Activated CD8-positive, alpha-beta T cell treated with anti-CD3 and anti-CD28 coated beads for 36 hours (primary cell): ENCODE data around the gene CENPT. TPM values are rescaled to one million over a fixed set of nuclear protein-coding genes. Genes with fewer than 3 reads are reported as not detected.

Experiments used
- ATAC-seq: fragments of 200-7000 bp; cut with Tn5 transposase; one replicate; pipeline ENCODE4 v1.10.0; 2021; ENCODE audit warnings: mild to moderate bottlenecking, moderate library complexity
- CTCF ChIA-PET: fragments of 350-600 bp; sonication (Branson Sonifier 250); formaldehyde crosslinking; loops from one replicate; lab custom pipeline; 2021; ENCODE audit warnings: antibody characterized with exemption; lab: Charles Lee
- POLR2A ChIA-PET: fragments of 350-600 bp; sonication (Branson Sonifier 250); formaldehyde crosslinking; loops from one replicate; lab custom pipeline; 2021; ENCODE audit warnings: antibody characterized with exemption; lab: Charles Lee
- DNase-seq: peaks from one replicate; pipeline ENCODE4 v3.0.0-alpha.2; 2020
- H3K27ac Mint-ChIP-seq: one replicate; pipeline ENCODE4 v1.8.0; 2021; ENCODE audit warnings: mild to moderate bottlenecking, mixed read lengths
- H3K27me3 Mint-ChIP-seq: one replicate; pipeline ENCODE4 v1.8.0; 2021; ENCODE audit warnings: mixed read lengths
- H3K36me3 Mint-ChIP-seq: one replicate; pipeline ENCODE4 v1.8.0; 2021; ENCODE audit warnings: low read depth, mixed read lengths
- H3K4me1 Mint-ChIP-seq: one replicate; pipeline ENCODE4 v1.8.0; 2021; ENCODE audit warnings: low read depth, mixed read lengths
- H3K4me3 Mint-ChIP-seq: one replicate; pipeline ENCODE4 v1.8.0; 2021; ENCODE audit warnings: mild to moderate bottlenecking, moderate library complexity, mixed read lengths
- H3K9me3 Mint-ChIP-seq: one replicate; pipeline ENCODE4 v1.8.0; 2021; ENCODE audit warnings: mixed read lengths
- intact Hi-C: fragments of 100-400 bp; cut with micrococcal nuclease; formaldehyde crosslinking; loops from one replicate; pipeline ENCODE4 v1.10.0; 2022
- total RNA-seq, 2 experiments: library from RNA; stranded (reverse); gene quantifications; one replicate each; pipeline ENCODE4 v1.2.3, GENCODE V29; 2021
- TF ChIP-seq, protein P1 (sequence below): fragments of 200-600 bp; IDR thresholded peaks from one replicate; pipeline ENCODE4 v1.8.0; 2022; ENCODE audit warnings: antibody characterized with exemption, mild to moderate bottlenecking

Gene CENPT
- total RNA-seq, 2 experiments from 2014 or later, result 40.4 to 42.2 TPM

DNA sequence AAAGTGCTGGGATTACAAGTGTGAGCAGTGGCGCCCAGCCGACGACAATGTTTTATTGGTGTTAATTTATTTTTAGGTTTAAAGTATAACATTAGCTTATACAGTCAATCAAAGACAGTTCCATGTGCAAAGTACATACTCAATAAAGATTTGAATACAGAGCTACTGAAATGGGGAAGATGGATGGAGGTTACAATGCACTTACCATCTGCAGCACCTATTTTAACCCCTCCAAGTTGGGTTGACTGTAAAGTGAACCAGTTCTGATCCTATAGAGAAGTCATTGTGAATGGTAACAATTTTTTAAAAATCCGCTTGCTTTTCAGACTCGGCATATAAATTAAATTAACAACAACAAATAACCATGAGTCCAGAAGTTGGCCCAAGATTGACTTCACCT, 44.9 kb upstream of the CENPT start:
- no peaks in the 10 kb centered on the region for H3K36me3 Mint-ChIP-seq
- ATAC-seq (no peak), DNase-seq (no peak)
- H3K4me3 Mint-ChIP-seq, result peak overlapping the region; percentile 79
- ChIA-PET CTCF (interaction anchor here (0.6 to 4.9 kb wide), 9 partner anchors 9 to 149 kb away, joined by 3 to 30 read pairs (median 5); partner anchors contain the start of genes CTRL, NRN1L and PSMB10), POLR2A (interaction anchor here (0.7 to 2.1 kb wide), 7 partner anchors 8 to 48 kb away, joined by 3 to 8 read pairs (median 5); partner anchors contain the start of genes CTRL, NRN1L and PSMB10)
- peak overlapping the region; percentile 80 for H3K27ac Mint-ChIP-seq
- intact Hi-C loops, result no loop called here
- no peaks in the 10 kb centered on the region for H3K9me3 Mint-ChIP-seq
- TF ChIP-seq, protein P1, sequence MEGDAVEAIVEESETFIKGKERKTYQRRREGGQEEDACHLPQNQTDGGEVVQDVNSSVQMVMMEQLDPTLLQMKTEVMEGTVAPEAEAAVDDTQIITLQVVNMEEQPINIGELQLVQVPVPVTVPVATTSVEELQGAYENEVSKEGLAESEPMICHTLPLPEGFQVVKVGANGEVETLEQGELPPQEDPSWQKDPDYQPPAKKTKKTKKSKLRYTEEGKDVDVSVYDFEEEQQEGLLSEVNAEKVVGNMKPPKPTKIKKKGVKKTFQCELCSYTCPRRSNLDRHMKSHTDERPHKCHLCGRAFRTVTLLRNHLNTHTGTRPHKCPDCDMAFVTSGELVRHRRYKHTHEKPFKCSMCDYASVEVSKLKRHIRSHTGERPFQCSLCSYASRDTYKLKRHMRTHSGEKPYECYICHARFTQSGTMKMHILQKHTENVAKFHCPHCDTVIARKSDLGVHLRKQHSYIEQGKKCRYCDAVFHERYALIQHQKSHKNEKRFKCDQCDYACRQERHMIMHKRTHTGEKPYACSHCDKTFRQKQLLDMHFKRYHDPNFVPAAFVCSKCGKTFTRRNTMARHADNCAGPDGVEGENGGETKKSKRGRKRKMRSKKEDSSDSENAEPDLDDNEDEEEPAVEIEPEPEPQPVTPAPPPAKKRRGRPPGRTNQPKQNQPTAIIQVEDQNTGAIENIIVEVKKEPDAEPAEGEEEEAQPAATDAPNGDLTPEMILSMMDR, result no peak
- H3K27me3 Mint-ChIP-seq, result no peaks in the 10 kb centered on the region
- H3K4me1 Mint-ChIP-seq, result peaks cover 24% of the 10 kb centered on the region

GRCh38 chr16:67888331-67888730, 40.8 kb upstream of the CENPT start:
- intact Hi-C loops, result no loop called here
- no peaks in the 10 kb centered on the region for H3K27me3 Mint-ChIP-seq
- peaks cover 7% of the 10 kb centered on the region for H3K4me1 Mint-ChIP-seq
- H3K9me3 Mint-ChIP-seq, result no peaks in the 10 kb centered on the region
- TF ChIP-seq, protein P1, result no peak
- no peak for ATAC-seq
- peaks cover 4% of the 10 kb centered on the region for H3K36me3 Mint-ChIP-seq
- H3K27ac Mint-ChIP-seq, result no peak overlapping the region
- H3K4me3 Mint-ChIP-seq, result no peak overlapping the region
- no peak for DNase-seq
- ChIA-PET CTCF (interaction anchor here (1.3 to 1.6 kb wide), 3 partner anchors 40 to 153 kb away, joined by 4 to 5 read pairs (median 4); no protein-coding TSS in a partner anchor), POLR2A (interaction anchor here (0.5 to 1.2 kb wide), 6 partner anchors 9 to 48 kb away, joined by 3 to 4 read pairs (median 4); partner anchors contain the start of genes CTRL and PSMB10)

DNA sequence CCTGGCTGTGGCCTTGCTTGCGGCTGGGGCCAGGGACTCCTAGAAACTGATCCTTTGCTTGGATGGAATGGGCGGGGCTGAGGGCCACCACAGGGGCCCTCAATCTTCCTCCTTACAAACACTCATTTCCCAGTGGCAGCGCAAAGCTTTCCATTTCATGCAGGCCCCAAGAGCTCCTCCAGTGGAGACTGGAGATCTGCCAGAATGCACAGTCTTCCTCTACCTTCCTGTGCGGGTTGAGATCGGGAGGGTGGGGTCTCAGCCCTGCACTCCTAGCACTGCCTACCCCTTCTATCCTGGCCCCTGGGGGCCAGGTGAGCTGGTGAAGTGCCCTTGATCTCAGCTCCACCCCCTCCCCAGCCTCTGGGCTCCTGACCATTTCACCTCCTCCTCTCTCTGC, 38.9 kb upstream of the CENPT start:
- TF ChIP-seq, protein P1, result no peak
- ATAC-seq (no peak), DNase-seq (no peak)
- H3K4me1 Mint-ChIP-seq, result no peaks in the 10 kb centered on the region
- H3K27me3 Mint-ChIP-seq, result no peaks in the 10 kb centered on the region
- intact Hi-C loops, result no loop called here
- CTCF ChIA-PET, result interaction anchor here (0.7 to 6.3 kb wide), 6 partner anchors 10 to 365 kb away, joined by 3 to 81 read pairs (median 5); no protein-coding TSS in a partner anchor
- no peak overlapping the region for H3K4me3 Mint-ChIP-seq
- H3K36me3 Mint-ChIP-seq, result peaks cover 7% of the 10 kb centered on the region
- POLR2A ChIA-PET, result interaction anchor here (0.7 to 1.5 kb wide), 4 partner anchors 38 to 58 kb away, joined by 3 to 6 read pairs (median 4); no protein-coding TSS in a partner anchor
- peak overlapping the region; percentile 10 for H3K27ac Mint-ChIP-seq
- H3K9me3 Mint-ChIP-seq, result no peaks in the 10 kb centered on the region

- Mint-ChIP-seq H3K4me3 (no peak overlapping the region), H3K36me3 (peaks cover 7% of the 10 kb centered on the region), H3K27me3 (no peaks in the 10 kb centered on the region), H3K27ac (no peak overlapping the region), H3K9me3 (no peaks in the 10 kb centered on the region), H3K4me1 (no peaks in the 10 kb centered on the region)
- TF ChIP-seq, protein P1, result no peak
- ChIA-PET POLR2A (interaction anchor here (0.7 to 1.5 kb wide), 4 partner anchors 38 to 57 kb away, joined by 3 to 6 read pairs (median 4); no protein-coding TSS in a partner anchor), CTCF (interaction anchor here (0.7 to 6.3 kb wide), 6 partner anchors 9 to 365 kb away, joined by 3 to 81 read pairs (median 5); no protein-coding TSS in a partner anchor)
- DNase-seq (no peak), ATAC-seq (no peak)
- intact Hi-C loops, result no loop called here
Measured at GRCh38 chr16:67885976-67886375, 38.5 kb upstream of the CENPT start.

- ATAC-seq (no peak), DNase-seq (no peak)
- intact Hi-C loops, result no loop called here
- no peaks in the 10 kb centered on the region for H3K27me3 Mint-ChIP-seq
- no peaks in the 10 kb centered on the region for H3K9me3 Mint-ChIP-seq
- H3K27ac Mint-ChIP-seq, result no peak overlapping the region
- H3K4me1 Mint-ChIP-seq, result no peaks in the 10 kb centered on the region
- no peak overlapping the region for H3K4me3 Mint-ChIP-seq
- POLR2A ChIA-PET, result interaction anchor here (0.7 to 1.3 kb wide), 3 partner anchors 39 to 57 kb away, joined by 3 to 4 read pairs (median 3); no protein-coding TSS in a partner anchor
- peaks cover 7% of the 10 kb centered on the region for H3K36me3 Mint-ChIP-seq
- CTCF ChIA-PET, result interaction anchor here (0.7 to 6.3 kb wide), 8 partner anchors 7 to 364 kb away, joined by 3 to 81 read pairs (median 18); partner anchors contain the start of gene PSKH1
- TF ChIP-seq, protein P1, result no peak
Measured at GRCh38 chr16:67885545-67885944, 38.1 kb upstream of the CENPT start.
